22Rv1 (cell line): ENCODE results near the gene ACACB.

Experiments used
- ZFX ChIP-seq: fragments of 450-650 bp; IDR thresholded peaks from 2 replicates; pipeline ENCODE4 v1.6.1; 2017; ENCODE audit warnings: antibody characterized with exemption, borderline replicate concordance
- TF ChIP-seq, protein P1 (sequence below): fragments of 450-650 bp; IDR thresholded peaks from 2 replicates; pipeline ENCODE4 v1.5.1; 2017; ENCODE audit warnings: mild to moderate bottlenecking

DNA sequence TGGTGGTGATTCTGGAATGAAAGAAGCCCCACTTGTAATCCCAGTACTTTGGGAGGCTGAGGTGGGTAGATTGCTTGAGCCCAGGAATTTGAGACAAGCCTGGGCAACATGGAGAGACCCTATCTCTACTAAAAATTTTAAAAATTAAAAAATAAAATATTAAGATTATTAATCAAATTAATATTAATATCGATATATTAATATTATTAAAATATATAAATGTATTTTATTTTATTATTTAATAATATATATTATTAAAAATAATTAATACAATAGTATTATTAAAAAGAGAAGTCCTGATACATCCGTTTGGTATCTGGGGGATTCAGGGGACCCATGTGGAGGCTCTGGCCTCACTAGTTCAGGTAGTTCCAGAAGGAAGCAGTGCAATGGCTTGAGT, 124.0 kb downstream of the ACACB start:
- TF ChIP-seq, protein P1, sequence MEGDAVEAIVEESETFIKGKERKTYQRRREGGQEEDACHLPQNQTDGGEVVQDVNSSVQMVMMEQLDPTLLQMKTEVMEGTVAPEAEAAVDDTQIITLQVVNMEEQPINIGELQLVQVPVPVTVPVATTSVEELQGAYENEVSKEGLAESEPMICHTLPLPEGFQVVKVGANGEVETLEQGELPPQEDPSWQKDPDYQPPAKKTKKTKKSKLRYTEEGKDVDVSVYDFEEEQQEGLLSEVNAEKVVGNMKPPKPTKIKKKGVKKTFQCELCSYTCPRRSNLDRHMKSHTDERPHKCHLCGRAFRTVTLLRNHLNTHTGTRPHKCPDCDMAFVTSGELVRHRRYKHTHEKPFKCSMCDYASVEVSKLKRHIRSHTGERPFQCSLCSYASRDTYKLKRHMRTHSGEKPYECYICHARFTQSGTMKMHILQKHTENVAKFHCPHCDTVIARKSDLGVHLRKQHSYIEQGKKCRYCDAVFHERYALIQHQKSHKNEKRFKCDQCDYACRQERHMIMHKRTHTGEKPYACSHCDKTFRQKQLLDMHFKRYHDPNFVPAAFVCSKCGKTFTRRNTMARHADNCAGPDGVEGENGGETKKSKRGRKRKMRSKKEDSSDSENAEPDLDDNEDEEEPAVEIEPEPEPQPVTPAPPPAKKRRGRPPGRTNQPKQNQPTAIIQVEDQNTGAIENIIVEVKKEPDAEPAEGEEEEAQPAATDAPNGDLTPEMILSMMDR, result no peak
- TF ChIP-seq ZFX, result no peak
